Stimulated activated CD4-positive, alpha-beta T cell treated with anti-CD3 and anti-CD28 coated beads, Interleukin-4, amount 100 ng/mL, for 4 hours (primary cell): ENCODE measurements around the gene VIPR2.

ENCODE experiments used
- DNase-seq, 2 experiments: peaks; one replicate each; pipeline ENCODE4 v3.0.0-alpha.2; 2020

The VIPR2 gene

GRCh38 chr7:159118623-159119022 is 26.0 kb downstream of the VIPR2 start:
- DNase-seq: no peak

GRCh38 chr7:159118197-159118595 is 26.5 kb downstream of the VIPR2 start:
- DNase-seq: no peak

GRCh38 chr7:159117366-159118196 is 27.1 kb downstream of the VIPR2 start:
- DNase-seq: no peak

GRCh38 chr7:159116581-159117339 is 27.9 kb downstream of the VIPR2 start:
- DNase-seq: no peak

- no peak for DNase-seq
Measured at GRCh38 chr7:159115601-159116501, 28.8 kb downstream of the VIPR2 start.

GRCh38 chr7:159114981-159115380 is 29.7 kb downstream of the VIPR2 start:
- DNase-seq: no peak

- no peak for DNase-seq
Measured at GRCh38 chr7:159114096-159114495, 30.6 kb downstream of the VIPR2 start.

- DNase-seq: no peak
Measured at GRCh38 chr7:159113056-159113455, 31.6 kb downstream of the VIPR2 start.

GRCh38 chr7:159112136-159113011 is 32.3 kb downstream of the VIPR2 start:
- DNase-seq: peak; percentile 16 to 40

- no peak for DNase-seq
Measured at GRCh38 chr7:159109653-159110035, 35.0 kb downstream of the VIPR2 start.

- DNase-seq: no peak
Measured at GRCh38 chr7:159108941-159109652, 35.6 kb downstream of the VIPR2 start.

GRCh38 chr7:159108491-159108890 is 36.2 kb downstream of the VIPR2 start:
- no peak for DNase-seq

- DNase-seq: no peak
Measured at GRCh38 chr7:159107161-159107892, 37.3 kb downstream of the VIPR2 start.

GRCh38 chr7:159105832-159106811 is 38.5 kb downstream of the VIPR2 start:
- DNase-seq: no peak

GRCh38 chr7:159105066-159105780 is 39.4 kb downstream of the VIPR2 start:
- no peak for DNase-seq

GRCh38 chr7:159104188-159104920 is 40.3 kb downstream of the VIPR2 start:
- DNase-seq: no peak

- no peak for DNase-seq
Measured at GRCh38 chr7:159103382-159104187, 41.1 kb downstream of the VIPR2 start.
